SH-SY5Y (cell line): ENCODE results near the gene SCNN1B.

Experiments
- GATA2 ChIP-seq: IDR thresholded peaks from 2 replicates; pipeline ENCODE4 v1.6.1; 2011; ENCODE audit warnings: mild to moderate bottlenecking, low read depth, low read length
- GATA3 ChIP-seq: IDR thresholded peaks from 2 replicates; pipeline ENCODE4 v1.6.1; 2011; ENCODE audit warnings: low read depth, mild to moderate bottlenecking, low read length, moderate library complexity

DNA sequence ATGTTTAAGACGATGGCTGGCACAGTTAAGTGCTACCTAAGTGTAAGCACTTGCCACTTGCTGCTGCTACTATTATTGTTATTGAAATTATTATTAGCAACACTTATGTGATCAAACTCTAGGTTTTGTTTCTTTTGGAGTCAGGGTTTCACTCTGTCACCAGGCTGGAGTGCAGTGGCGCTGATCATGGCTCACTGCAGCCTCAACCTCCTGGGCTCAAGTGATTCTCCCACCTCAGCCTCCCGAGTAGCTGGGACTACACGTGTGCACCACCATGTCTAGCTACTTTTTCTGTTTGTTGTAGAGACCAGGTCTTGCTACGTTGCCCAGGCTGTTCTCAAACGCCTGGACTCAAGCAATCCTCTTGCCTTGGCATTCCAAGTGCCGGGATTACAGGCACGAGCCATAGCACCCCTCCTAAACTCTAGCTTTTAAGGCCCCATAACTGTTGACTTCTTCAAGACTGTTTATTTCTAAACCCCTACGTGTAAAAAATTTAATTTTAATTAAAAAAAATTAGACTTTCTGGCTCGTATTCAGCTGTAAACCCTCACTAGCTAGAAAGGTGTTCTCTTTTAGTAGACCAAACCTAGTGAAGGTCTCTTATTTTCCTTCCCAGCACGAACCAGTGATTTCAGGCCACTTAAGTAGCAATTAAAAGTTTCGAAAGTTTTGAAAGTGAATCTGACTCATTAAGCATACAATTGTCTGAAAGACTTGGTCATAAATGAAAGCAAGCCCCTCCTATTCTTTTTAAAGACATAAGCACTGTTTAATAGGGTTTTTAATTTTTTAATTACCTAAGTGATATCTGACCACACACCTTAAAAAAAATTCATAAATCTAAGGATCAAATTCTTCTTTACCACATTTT is 11.7 kb upstream of the SCNN1B start:
- TF ChIP-seq GATA2 (no peak), GATA3 (no peak)
